ENCODE results near the gene CENPX. TPM values are rescaled to one million over a fixed set of nuclear protein-coding genes. Genes with fewer than 3 reads are reported as not detected.

The CENPX gene
- total and polyA plus RNA-seq, 2 of the 13 experiments (the other 11 are each of a cell fraction or from before 2014, with no cell fraction given), result 92.7 to 170 TPM

- peak; percentile 83 for TF ChIP-seq ZBTB33 (CRISPR knock-in tag; IDR thresholded peaks at IDR 0.05)
- TF ChIP-seq KMT2B (CRISPR knock-in tag; IDR thresholded peaks at IDR 0.05), result peak; percentile 27; the same call in 1 of the 2 replicates
- TF ChIP-seq PHF8 (CRISPR knock-in tag; IDR thresholded peaks at IDR 0.05), result no peak; the same call in 1 of the 2 replicates
- no peak for TF ChIP-seq ARID3A (IDR thresholded peaks at IDR 0.05; ENCODE audit: low read depth, low read length)
- no peak for TF ChIP-seq GLMP (CRISPR knock-in tag; IDR thresholded peaks at IDR 0.05; ENCODE audit: borderline replicate concordance)
- peak; percentile 99 for TF ChIP-seq MED13 (CRISPR knock-in tag; IDR thresholded peaks at IDR 0.05)
- TF ChIP-seq IKZF1 (IDR thresholded peaks at IDR 0.05), result no peak
- peak; percentile 89; the same call in 1 of the 2 replicates for TF ChIP-seq ZIK1 (CRISPR knock-in tag; IDR thresholded peaks at IDR 0.05; ENCODE audit: borderline replicate concordance, low read depth)
- TF ChIP-seq ZNF782 (CRISPR knock-in tag; IDR thresholded peaks at IDR 0.05; ENCODE audit: borderline replicate concordance), result no peak
- TF ChIP-seq HNRNPH1 (optimal IDR thresholded peaks at IDR 0.05; ENCODE audit: low read depth, low read length), result no peak
- peak; percentile 86; the same call in 1 of the 2 replicates for TF ChIP-seq PCBP1 (IDR thresholded peaks at IDR 0.05; ENCODE audit: borderline replicate concordance, low read depth, low read length)
- peak; percentile 98 for TF ChIP-seq GATAD2A (CRISPR knock-in tag; IDR thresholded peaks at IDR 0.05)
- TF ChIP-seq BRD4 (CRISPR knock-in tag; IDR thresholded peaks at IDR 0.05), result peak; percentile 97
- peak; percentile 87 for TF ChIP-seq XRCC5 (optimal IDR thresholded peaks at IDR 0.05; ENCODE audit: low read length)
- TF ChIP-seq ZNF546 (CRISPR knock-in tag; conservative IDR thresholded peaks at IDR 0.05), result peak; percentile 32; the same call in 1 of the 2 replicates
- no peak for TF ChIP-seq ZBTB49 (CRISPR knock-in tag; IDR thresholded peaks at IDR 0.05; ENCODE audit: borderline replicate concordance)
- TF ChIP-seq ZNF724P (CRISPR knock-in tag; IDR thresholded peaks at IDR 0.05; ENCODE audit: borderline replicate concordance), result peak; percentile 44
- TF ChIP-seq ZNF362 (CRISPR knock-in tag; IDR thresholded peaks at IDR 0.05; ENCODE audit: borderline replicate concordance), result no peak; the same call in 1 of the 2 replicates
- 0 out of 2 replicates have a peak, but pooled peaks have one; percentile 36 for TF ChIP-seq ZNF10 (CRISPR knock-in tag; IDR thresholded peaks at IDR 0.05; ENCODE audit: borderline replicate concordance, low read depth)
- no peak; the same call in 1 of the 2 replicates for TF ChIP-seq DNMT3B (CRISPR knock-in tag; conservative IDR thresholded peaks at IDR 0.05)
- peak; percentile 92 for TF ChIP-seq MTA1 (CRISPR knock-in tag; IDR thresholded peaks at IDR 0.05; ENCODE audit: borderline replicate concordance)
These were observed 21.7 kb downstream of the CENPX start (continued) for GRCh38 chr17:82000803-82001570.

Data from HepG2 (cell line).